ENCODE measurements around the gene PTPRT.

Gene PTPRT

GRCh38 chr20:42360621-42361020 lies 829.1 kb downstream of the PTPRT start:
- no peaks in the 10 kb centered on the region for H3K9me3 ChIP-seq (ENCODE audit: insufficient read depth, low read length)
- no peaks in the 10 kb centered on the region for H3K27me3 ChIP-seq (ENCODE audit: low read length)
- H3F3A ChIP-seq (ENCODE audit: insufficient read depth) = no peaks in the 10 kb centered on the region
- TF ChIP-seq EZH2phosphoT487 (conservative IDR thresholded peaks at IDR 0.05; ENCODE audit: low read length) (no peak), CTCF (IDR thresholded peaks at IDR 0.05; ENCODE audit: insufficient read depth, low read length, poor library complexity, severe bottlenecking) (no peak)
- no peaks in the 10 kb centered on the region for H4K20me1 ChIP-seq (ENCODE audit: low read depth, low read length)
- no peak overlapping the region for H2AFZ ChIP-seq (ENCODE audit: low read depth, low read length, severe bottlenecking)
- H3K27ac ChIP-seq (ENCODE audit: low read depth, low read length) = no peak overlapping the region
- H3K9me2 ChIP-seq (replicated peaks; ENCODE audit: insufficient read depth, low read length) = no peaks in the 10 kb centered on the region
- no peaks in the 10 kb centered on the region for H3K79me2 ChIP-seq (ENCODE audit: insufficient read depth, low read length)
- H3K4me3 ChIP-seq (ENCODE audit: insufficient read depth, low read length, poor library complexity, severe bottlenecking) = no peak overlapping the region
- H3K36me3 ChIP-seq (ENCODE audit: low read length) = no peaks in the 10 kb centered on the region
- no peak overlapping the region for H3K9ac ChIP-seq (ENCODE audit: low read length)
- H3K4me2 ChIP-seq (ENCODE audit: low read depth, low read length, poor library complexity, severe bottlenecking) = no peak overlapping the region

DNA sequence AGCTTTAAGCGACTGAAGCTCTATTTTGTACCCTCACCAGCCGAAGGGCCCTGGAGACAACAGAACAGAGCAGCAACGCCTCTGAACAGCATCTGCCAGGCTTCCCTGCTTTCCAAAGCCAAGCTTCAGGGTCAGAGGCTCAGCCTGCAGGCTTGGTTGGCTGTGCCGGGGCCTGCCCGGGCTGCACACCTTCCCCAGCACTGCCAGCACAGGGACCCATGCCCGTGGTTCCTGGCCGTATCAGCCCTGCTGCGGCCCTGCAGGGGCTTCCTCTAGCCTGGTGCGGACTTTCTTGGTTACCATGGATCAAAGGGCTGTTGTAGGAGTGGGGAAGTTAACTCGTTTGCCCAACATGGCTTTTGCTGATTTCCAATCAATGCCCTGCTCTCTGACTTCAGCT lies 830.1 kb downstream of the PTPRT start:
- Histone ChIP-seq H3F3A (ENCODE audit: insufficient read depth) (no peaks in the 10 kb centered on the region), H3K9ac (ENCODE audit: low read length) (no peak overlapping the region), H3K4me2 (ENCODE audit: low read depth, low read length, poor library complexity, severe bottlenecking) (no peak overlapping the region), H2AFZ (ENCODE audit: low read depth, low read length, severe bottlenecking) (no peak overlapping the region), H3K9me3 (ENCODE audit: insufficient read depth, low read length) (no peaks in the 10 kb centered on the region), H4K20me1 (ENCODE audit: low read depth, low read length) (no peaks in the 10 kb centered on the region), H3K27me3 (ENCODE audit: low read length) (no peaks in the 10 kb centered on the region), H3K27ac (ENCODE audit: low read depth, low read length) (no peak overlapping the region), H3K79me2 (ENCODE audit: insufficient read depth, low read length) (no peaks in the 10 kb centered on the region), H3K36me3 (ENCODE audit: low read length) (no peaks in the 10 kb centered on the region), H3K9me2 (replicated peaks; ENCODE audit: insufficient read depth, low read length) (no peaks in the 10 kb centered on the region), H3K4me3 (ENCODE audit: insufficient read depth, low read length, poor library complexity, severe bottlenecking) (no peak overlapping the region)
- TF ChIP-seq CTCF (IDR thresholded peaks at IDR 0.05; ENCODE audit: insufficient read depth, low read length, poor library complexity, severe bottlenecking) (no peak), EZH2phosphoT487 (conservative IDR thresholded peaks at IDR 0.05; ENCODE audit: low read length) (no peak)

DNA sequence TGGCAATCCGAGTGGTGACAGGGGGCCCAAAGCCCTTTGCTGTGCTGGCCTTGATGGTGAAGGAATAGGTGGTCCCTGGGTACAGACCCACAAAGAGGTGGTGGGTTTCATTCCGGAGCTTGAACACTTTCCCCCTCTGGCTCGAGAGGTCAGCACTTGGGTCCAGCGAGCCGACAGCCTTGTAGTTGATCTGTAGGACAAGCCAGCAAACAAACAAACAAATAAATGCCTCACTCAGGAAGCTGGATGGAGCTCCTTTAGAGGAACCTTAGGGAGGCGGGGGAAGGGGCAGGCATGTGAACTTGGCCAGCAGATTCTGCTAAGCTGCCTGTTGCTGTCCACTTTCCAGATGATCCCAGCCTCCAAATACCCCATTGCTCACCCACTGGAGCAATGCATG lies 837.6 kb downstream of the PTPRT start:
- Histone ChIP-seq H4K20me1 (ENCODE audit: low read depth, low read length) (no peaks in the 10 kb centered on the region), H3K27ac (ENCODE audit: low read depth, low read length) (no peak overlapping the region), H3K9ac (ENCODE audit: low read length) (no peak overlapping the region), H2AFZ (ENCODE audit: low read depth, low read length, severe bottlenecking) (no peak overlapping the region), H3K9me2 (replicated peaks; ENCODE audit: insufficient read depth, low read length) (no peaks in the 10 kb centered on the region), H3K4me3 (ENCODE audit: insufficient read depth, low read length, poor library complexity, severe bottlenecking) (no peak overlapping the region), H3F3A (ENCODE audit: insufficient read depth) (no peaks in the 10 kb centered on the region), H3K9me3 (ENCODE audit: insufficient read depth, low read length) (no peaks in the 10 kb centered on the region), H3K79me2 (ENCODE audit: insufficient read depth, low read length) (no peaks in the 10 kb centered on the region), H3K27me3 (ENCODE audit: low read length) (no peaks in the 10 kb centered on the region), H3K4me2 (ENCODE audit: low read depth, low read length, poor library complexity, severe bottlenecking) (no peak overlapping the region), H3K36me3 (ENCODE audit: low read length) (no peaks in the 10 kb centered on the region)
- TF ChIP-seq EZH2phosphoT487 (conservative IDR thresholded peaks at IDR 0.05; ENCODE audit: low read length) (no peak), CTCF (IDR thresholded peaks at IDR 0.05; ENCODE audit: insufficient read depth, low read length, poor library complexity, severe bottlenecking) (no peak)

GRCh38 chr20:42350521-42350920 lies 839.2 kb downstream of the PTPRT start:
- H3K27me3 ChIP-seq (ENCODE audit: low read length) = no peaks in the 10 kb centered on the region
- H3K4me2 ChIP-seq (ENCODE audit: low read depth, low read length, poor library complexity, severe bottlenecking) = no peak overlapping the region
- H3K9me3 ChIP-seq (ENCODE audit: insufficient read depth, low read length) = no peaks in the 10 kb centered on the region
- H3F3A ChIP-seq (ENCODE audit: insufficient read depth) = no peaks in the 10 kb centered on the region
- H3K36me3 ChIP-seq (ENCODE audit: low read length) = no peaks in the 10 kb centered on the region
- no peaks in the 10 kb centered on the region for H3K9me2 ChIP-seq (replicated peaks; ENCODE audit: insufficient read depth, low read length)
- H4K20me1 ChIP-seq (ENCODE audit: low read depth, low read length) = no peaks in the 10 kb centered on the region
- H2AFZ ChIP-seq (ENCODE audit: low read depth, low read length, severe bottlenecking) = no peak overlapping the region
- no peak overlapping the region for H3K27ac ChIP-seq (ENCODE audit: low read depth, low read length)
- H3K4me3 ChIP-seq (ENCODE audit: insufficient read depth, low read length, poor library complexity, severe bottlenecking) = no peak overlapping the region
- H3K9ac ChIP-seq (ENCODE audit: low read length) = no peak overlapping the region
- TF ChIP-seq EZH2phosphoT487 (conservative IDR thresholded peaks at IDR 0.05; ENCODE audit: low read length) (no peak), CTCF (IDR thresholded peaks at IDR 0.05; ENCODE audit: insufficient read depth, low read length, poor library complexity, severe bottlenecking) (no peak)
- no peaks in the 10 kb centered on the region for H3K79me2 ChIP-seq (ENCODE audit: insufficient read depth, low read length)

Measured in SU-DHL-6 (cell line).